ENCODE data around the gene BAIAP2L2. TPM values are rescaled to one million over a fixed set of nuclear protein-coding genes. Genes with fewer than 3 reads are reported as not detected.

Gene BAIAP2L2
- total RNA-seq, 1 experiment from 2014 or later = 2.3 TPM

DNA sequence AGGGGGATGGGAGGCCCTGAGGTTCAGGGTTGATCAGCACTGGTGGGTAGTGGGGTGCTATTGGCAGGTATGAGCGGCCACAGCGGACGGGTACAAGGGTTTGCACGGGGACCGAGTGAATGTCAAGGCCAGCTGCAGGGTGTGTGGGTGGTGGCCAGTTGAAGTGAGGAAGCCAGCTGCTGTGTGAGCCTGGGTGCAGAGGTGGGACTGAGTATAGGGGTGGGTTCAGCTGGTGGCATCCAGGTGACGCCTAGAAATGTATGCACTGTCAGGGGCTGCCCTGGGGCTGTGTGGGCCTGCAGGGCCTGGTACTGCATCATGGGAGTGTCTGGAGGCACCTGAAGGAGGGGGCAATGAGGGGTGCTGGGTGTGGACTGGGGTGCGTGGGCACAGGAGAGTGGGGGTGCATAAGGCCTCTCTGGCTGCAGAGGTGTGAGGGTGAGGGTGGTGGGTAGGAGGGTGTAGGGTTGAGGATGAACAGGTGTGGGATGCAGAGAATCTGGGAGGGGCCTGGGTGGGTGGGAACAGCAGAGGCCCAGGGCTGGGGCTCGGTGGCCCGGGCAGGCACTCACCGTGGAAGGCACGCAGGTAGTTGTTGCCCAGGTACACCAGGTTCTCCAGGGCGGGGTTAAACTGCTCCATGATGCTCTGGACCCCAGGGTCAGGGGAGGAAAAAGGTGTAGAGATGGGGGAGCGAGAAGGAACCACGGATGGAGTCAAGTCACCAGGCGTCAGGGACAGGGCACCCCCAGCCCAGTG, 1.7 kb downstream of the BAIAP2L2 start:
- Mint-ChIP-seq H3K36me3 (ENCODE audit: insufficient read depth in 1 of 3, low read depth in 3 of 3) (peaks cover 0 to 2% (median 0%) of the 10 kb centered on the region in 3 experiments; a peak in 3 of 7 replicates), H3K4me3 (no peak overlapping the region), H3K27me3 (ENCODE audit: low read depth) (no peaks in the 10 kb centered on the region; the same call in 1 of the 2 replicates), H3K27ac (no peak overlapping the region; a peak in 1 of 7 replicates), H3K9me3 (peaks cover 0 to 3% of the 10 kb centered on the region in 2 experiments; a peak in 1 of 5 replicates), H3K4me1 (peaks cover 0 to 7% of the 10 kb centered on the region in 2 experiments; a peak in 2 of 4 replicates)
- no peak overlapping the region for H2AFZ ChIP-seq (ENCODE audit: low read length)
- H2BK12ac ChIP-seq (ENCODE audit: insufficient read length, low read depth, low read length) = no peak overlapping the region
- TF ChIP-seq, protein P1, sequence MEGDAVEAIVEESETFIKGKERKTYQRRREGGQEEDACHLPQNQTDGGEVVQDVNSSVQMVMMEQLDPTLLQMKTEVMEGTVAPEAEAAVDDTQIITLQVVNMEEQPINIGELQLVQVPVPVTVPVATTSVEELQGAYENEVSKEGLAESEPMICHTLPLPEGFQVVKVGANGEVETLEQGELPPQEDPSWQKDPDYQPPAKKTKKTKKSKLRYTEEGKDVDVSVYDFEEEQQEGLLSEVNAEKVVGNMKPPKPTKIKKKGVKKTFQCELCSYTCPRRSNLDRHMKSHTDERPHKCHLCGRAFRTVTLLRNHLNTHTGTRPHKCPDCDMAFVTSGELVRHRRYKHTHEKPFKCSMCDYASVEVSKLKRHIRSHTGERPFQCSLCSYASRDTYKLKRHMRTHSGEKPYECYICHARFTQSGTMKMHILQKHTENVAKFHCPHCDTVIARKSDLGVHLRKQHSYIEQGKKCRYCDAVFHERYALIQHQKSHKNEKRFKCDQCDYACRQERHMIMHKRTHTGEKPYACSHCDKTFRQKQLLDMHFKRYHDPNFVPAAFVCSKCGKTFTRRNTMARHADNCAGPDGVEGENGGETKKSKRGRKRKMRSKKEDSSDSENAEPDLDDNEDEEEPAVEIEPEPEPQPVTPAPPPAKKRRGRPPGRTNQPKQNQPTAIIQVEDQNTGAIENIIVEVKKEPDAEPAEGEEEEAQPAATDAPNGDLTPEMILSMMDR (conservative IDR thresholded peaks at IDR 0.05) = no peak
- no peak overlapping the region for H4K8ac ChIP-seq (replicated peaks; ENCODE audit: insufficient read length, low read depth, low read length)
- no peak overlapping the region for H3K4ac ChIP-seq (ENCODE audit: low read depth, low read length)
- peaks cover 1% of the 10 kb centered on the region for H4K20me1 ChIP-seq (ENCODE audit: control insufficient read depth, insufficient read depth, insufficient read length)
- H3K27ac ChIP-seq (ENCODE audit: insufficient read length, low read depth, low read length) = no peak overlapping the region
- WGBS (ENCODE audit: extremely low coverage, insufficient read length, low lambda C conversion rate) = no CpG with 5 or more reads among the region's 15 CpGs
- no peaks in the 10 kb centered on the region for H3K27me3 ChIP-seq (ENCODE audit: insufficient read depth, low read length)
- H4K5ac ChIP-seq (ENCODE audit: insufficient read length, low read depth, low read length) = no peak overlapping the region
- H3K23ac ChIP-seq (ENCODE audit: insufficient read length, low read depth, low read length) = no peak overlapping the region
- no peak overlapping the region for H2AK5ac ChIP-seq (ENCODE audit: insufficient read length, low read length)
- H2BK120ac ChIP-seq (ENCODE audit: low read depth, low read length, poor library complexity, severe bottlenecking) = no peak overlapping the region
- no peak overlapping the region for H3K9ac ChIP-seq (ENCODE audit: extremely low read depth, insufficient read length, low read length)
- no peak overlapping the region for H2BK15ac ChIP-seq (ENCODE audit: low read depth, low read length)
- H3K18ac ChIP-seq (ENCODE audit: insufficient read length, low read depth, low read length) = no peak overlapping the region
- H3K23me2 ChIP-seq (ENCODE audit: insufficient read length, low read depth, low read length, poor library complexity, severe bottlenecking) = no peaks in the 10 kb centered on the region
- H3K4me1 ChIP-seq (ENCODE audit: insufficient read depth, low read length) = no peaks in the 10 kb centered on the region
- no peak overlapping the region for H3K4me2 ChIP-seq (ENCODE audit: insufficient read depth, insufficient read length, low read length)
- H3K79me2 ChIP-seq (ENCODE audit: insufficient read depth, low read length) = no peaks in the 10 kb centered on the region
- no peak overlapping the region for H2BK5ac ChIP-seq (ENCODE audit: insufficient read length, low read length)
- no peak overlapping the region for H3K14ac ChIP-seq (ENCODE audit: insufficient read depth, low read length)
- H3K9me3 ChIP-seq (ENCODE audit: control insufficient read depth, low read depth, low read length) = no peaks in the 10 kb centered on the region
- H3T11ph ChIP-seq (ENCODE audit: low read length) = no peak overlapping the region
- no peak overlapping the region for H2BK20ac ChIP-seq (ENCODE audit: low read depth, low read length, poor library complexity, severe bottlenecking)
- no peak overlapping the region for H4K91ac ChIP-seq (ENCODE audit: insufficient read length, low read depth, low read length)
- no peak overlapping the region for H3K56ac ChIP-seq (ENCODE audit: insufficient read length, low read depth, low read length)
- no peaks in the 10 kb centered on the region for H3K79me1 ChIP-seq (ENCODE audit: insufficient read depth, low read depth, low read length, poor library complexity, severe bottlenecking)
- no peak for DNase-seq

Data from H9 (cell line).